NCI-H1694 (cell line): ENCODE data around the gene SORCS3.

ENCODE experiments used
- DNase-seq: peaks from one replicate; lab custom pipeline; 2025; lab: John Stamatoyannopoulos, UW

Gene SORCS3

DNA sequence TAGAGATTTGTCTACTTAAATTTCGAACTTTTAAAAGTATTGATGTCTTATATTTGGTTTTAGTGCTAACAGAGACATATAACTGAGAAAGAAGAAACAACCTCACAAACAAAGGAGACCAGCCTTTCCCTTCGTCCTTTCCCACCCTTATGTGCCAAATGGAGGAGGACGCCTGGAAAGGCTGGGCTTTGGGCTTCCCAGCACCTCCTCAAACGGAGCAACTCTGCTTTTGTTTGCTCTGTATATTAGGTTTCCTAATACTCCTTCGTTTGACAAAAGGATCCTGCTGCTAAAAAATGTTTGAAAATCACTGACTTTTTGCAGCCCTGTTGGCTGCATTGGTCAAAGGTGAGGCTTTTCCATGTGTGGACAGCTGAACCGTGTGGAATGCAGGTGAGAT is 471.8 kb downstream of the SORCS3 start:
- no peak for DNase-seq

DNA sequence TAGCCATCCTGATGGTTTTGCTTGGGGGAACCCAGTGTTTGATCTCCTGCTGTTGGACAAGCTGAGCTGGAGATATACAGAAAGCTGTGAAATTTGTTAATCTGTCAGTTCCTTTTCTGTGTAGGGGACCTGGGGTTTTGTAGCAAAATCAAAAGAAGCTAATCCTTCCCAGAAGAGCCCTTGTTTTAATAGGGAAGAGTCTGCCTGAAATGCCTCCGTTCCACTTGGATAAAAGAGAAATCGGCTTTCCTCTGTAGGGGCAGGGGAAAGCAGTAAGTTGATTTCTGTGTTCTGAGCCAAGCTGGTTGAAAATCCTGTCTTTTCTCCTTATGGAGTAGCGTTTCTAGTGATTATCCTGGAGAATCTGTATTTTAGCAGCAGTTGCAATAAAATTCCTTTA is 472.6 kb downstream of the SORCS3 start:
- DNase-seq, result no peak

DNA sequence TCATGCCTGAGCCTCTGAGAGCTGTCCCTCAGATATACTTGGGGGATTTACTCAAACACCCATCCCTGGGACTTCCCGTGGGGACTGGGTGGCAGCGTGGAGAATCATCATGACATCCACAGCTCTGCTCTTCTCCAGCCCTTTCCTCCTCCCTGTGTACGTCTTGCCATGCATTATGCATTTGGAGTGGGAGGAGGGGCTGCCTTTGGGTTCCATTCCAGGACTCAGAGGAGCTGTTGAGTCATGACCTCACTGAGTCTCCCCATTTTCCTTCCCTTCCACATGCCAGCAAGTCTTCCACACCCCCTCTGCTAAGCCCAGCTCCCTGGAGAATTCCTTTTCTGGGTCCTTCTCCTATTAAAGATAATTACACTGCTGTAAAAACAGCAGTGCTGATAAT is 480.7 kb downstream of the SORCS3 start:
- no peak for DNase-seq

DNA sequence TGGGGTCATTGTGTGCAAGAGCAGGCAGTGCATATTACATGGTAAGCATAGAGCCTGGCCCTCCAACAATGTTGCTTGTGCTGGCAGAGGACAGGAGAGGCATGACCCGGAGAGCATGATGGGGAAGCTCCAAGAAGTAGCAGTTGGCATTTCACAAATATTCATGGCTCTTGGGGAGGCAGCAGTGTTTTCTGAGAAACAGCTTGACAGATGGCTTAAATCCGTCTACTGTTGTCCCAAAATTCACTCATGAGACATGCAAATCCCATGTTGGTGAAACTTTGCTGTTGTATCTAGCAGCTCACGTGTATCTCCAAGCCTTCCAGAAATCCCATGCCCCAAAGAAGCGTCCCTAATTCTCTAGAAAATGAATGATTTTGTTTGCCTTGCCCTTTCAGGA is 487.0 kb downstream of the SORCS3 start:
- no peak for DNase-seq

DNA sequence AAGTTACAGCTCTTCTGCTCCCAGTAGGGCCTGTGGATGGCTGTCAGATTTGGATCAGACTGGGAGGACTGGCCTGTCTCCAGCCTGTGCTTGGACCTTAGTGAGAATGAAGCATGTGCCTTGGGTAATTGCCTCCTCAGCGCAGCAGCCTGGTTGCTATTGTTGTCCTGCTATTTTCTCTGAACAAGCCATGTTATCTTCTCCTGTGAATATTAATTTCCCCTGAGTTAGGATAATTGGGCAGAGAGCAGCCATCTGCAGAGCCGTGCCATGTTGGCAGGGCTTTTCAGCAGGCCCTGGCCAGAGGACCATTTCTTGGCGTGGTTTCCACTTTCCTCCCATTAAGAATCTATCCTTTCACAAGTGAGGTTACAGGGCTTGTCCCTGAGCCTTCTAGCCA is 497.3 kb downstream of the SORCS3 start:
- no peak for DNase-seq

DNA sequence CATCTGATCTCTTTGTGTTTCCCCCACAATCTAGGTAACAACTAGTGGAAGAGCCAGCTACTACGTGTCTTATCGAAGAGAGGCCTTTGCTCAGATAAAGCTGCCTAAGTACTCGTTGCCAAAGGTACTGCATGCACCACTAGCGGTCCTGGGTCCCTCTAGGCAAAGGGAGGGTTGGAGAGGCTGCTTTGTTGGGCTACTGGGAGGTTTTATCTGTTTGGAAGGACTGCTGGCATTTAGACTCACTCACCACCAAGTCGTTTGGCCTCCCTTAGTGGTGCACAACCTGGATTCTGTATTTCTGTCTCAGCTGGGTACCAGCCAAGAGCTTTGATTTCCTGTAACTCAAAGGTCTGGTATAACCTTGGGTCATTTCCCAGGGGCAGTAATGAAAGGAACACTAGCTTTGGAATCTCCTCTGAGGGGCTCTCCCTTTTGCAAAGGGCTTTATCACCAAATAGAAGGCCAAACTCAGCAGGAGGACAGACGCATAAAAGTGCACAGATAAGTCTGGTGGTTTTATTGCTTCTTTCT is 498.3 kb downstream of the SORCS3 start:
- no peak for DNase-seq

DNA sequence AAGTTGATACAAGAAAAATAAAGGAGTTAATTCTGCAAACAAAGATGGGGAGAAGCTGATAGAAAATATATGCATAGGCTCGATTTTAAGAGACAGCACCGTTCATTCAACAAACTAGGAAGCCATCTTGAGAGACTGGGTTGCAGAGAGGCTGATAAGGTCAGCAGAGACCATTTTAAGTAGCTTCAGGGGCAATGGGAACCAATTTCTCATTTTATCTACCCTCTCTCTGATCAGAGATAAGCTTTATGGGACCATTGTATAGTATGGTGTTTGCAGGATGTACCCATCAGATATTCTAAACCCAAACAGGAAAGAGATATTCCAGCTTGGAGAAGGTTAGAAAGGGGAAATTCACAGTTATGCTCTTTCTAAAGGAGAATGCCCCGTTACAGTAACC is 499.5 kb downstream of the SORCS3 start:
- DNase-seq, result no peak

DNA sequence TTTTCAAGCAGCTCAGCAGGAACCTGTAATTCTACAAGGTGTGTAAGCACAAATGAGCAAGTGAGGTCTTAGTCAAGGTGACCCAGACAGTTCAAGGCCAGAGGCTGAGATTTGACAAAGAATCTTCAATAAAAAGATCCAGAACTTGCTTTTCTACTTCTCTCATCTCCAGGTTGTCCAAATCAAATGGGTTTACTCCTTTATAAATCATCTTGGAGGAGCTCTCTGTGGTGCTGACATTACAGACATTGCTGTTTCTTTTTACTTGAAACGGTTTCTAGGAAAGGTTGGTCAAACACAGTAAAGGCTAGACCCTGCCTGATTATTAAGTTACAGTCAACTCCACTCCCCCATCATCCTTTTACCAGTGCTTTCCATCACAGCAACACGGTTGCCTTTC is 504.6 kb downstream of the SORCS3 start:
- no peak for DNase-seq

DNA sequence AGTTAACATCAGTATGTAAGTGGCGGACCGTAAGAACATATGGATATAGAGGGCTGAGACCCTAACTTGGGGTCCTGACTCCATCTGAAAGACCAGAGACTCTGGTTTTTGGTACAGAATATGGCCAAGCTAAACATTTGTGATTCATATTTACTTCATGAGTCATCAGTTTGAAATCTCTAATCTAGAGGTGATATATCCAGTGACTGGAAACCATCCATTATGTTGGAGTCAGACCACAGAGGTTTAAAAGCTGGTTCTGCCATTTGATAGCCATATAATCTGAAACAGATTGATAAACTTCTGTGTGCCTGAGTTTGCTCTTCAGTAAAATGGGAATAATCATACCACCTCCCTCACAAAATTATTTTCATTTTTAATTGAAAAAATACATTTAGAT is 505.3 kb downstream of the SORCS3 start:
- DNase-seq, result no peak

DNA sequence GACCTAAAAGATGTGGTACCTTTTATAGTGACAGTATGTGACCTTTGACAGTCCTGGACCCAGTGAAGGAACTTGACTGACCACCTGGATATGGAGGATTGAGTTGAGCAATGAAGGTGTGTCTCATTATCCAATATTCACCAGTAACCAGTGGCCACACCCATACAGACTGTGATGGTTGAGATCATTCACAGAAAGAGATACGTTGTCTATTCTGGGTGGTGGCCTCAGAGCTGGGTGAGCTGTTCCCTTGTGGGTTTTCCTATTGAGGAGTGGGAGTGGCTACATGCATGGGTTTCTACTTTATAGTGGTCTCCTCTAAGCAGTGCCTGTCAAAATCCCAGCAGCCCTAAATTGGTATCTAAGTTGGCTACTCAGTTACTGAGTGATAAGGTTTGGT is 507.4 kb downstream of the SORCS3 start:
- DNase-seq, result no peak

DNA sequence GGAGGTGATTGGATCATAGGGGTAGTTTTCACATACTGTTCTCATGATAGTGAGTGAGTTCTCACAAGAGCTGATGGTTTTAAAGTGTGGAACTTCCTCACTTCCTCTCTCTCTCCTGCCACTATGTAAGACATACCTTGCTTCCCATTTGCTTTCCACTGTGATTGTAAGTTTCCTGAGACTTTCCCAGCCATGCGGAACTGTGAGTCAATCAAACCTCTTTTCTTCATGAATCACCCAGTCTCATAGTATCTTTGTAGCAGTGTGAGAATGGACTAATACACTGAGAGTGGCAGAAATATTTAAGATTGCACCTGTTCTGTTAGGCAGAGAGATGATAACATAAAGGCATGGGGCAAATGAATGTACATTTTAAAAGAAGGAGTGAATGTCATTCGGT is 507.8 kb downstream of the SORCS3 start:
- DNase-seq, result no peak

DNA sequence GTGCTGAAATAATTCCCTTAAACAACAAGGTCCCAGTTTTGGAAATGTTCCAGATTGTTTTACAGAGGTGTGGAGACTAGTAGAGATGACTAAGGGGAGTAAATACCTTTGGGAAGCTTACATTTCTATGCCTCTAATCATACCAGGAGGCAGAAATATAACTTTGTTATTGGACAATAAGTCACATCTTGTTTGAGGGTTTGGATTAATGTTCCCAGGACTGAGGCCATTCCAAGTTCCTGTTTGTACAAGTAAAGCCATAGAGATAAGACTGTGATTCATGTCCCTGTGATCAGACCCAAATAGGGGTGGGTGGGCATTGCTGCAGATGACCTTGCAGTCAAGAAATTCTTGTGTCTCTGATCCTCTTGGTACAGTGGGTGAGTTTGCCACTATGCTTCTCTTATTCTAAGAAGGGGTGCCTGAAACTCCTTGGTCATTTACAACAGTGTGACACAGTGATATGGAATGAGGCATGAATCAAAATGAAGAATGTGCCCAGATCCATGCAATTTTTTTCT is 508.3 kb downstream of the SORCS3 start:
- DNase-seq, result no peak

DNA sequence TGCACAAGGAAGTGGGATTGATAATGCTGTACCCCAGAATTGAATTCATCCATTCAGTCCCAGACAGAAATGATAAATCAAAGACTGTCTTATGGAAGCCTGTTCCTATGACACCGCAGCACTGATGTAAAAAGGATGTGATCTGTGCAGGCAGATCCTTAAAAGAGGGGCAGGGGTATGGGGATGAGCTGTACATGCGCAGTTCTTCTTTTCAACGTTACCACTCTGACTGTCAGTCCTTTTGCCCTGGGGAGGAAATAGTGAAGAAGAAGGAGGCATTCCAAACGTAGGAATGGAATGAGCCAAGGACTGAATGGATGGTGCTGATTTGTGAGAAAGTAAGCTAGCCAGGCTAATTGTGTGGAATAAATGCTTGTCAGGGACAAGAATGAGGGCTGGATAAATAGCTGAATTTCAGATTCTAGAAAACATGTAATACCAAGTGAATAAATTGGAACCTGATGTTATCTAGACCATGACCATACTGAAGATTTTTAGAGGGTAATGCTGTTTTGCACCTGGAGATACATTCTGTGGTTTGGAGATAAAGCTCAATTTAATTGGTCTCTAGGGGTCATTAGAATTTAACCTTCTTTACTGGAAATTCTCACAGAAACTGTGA is 509.3 kb downstream of the SORCS3 start:
- DNase-seq, result no peak

DNA sequence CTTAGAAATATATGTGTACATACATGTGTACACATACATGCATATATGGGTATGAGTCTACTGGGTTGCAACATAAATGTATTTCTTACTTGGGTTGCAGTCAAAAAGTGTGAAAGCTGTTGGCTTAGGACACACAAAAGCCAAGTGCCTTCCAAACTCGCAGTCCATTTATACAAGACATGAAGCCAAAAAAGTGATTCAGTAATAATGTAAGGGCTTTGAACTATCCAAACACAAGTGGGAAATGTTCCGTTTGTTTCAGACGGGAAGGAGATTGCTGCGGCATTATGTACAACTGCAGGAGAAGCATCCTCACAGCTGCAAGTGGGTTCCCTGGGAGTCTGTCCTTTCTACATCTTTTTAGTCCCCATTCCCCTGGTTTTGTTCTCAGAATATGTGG is 513.6 kb downstream of the SORCS3 start:
- DNase-seq, result no peak

DNA sequence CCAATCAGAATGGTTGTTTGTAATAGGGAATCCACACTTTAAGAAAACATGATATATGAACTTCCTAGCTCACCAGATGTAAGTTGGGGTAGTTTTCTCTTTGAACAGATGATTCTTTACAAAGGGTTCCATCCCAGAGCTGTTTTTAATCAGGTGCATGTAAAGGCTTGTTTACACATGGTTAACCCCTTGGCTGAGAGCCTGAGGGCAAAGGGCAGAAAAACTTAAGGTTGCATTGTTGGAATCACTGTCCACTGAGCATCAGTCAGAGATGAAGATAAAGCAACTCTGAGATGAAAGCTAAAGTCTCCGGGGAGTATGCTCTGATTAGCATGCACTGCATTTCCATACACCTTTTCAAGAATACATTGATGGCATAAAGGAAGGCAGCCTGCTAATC is 518.2 kb downstream of the SORCS3 start:
- DNase-seq, result no peak

DNA sequence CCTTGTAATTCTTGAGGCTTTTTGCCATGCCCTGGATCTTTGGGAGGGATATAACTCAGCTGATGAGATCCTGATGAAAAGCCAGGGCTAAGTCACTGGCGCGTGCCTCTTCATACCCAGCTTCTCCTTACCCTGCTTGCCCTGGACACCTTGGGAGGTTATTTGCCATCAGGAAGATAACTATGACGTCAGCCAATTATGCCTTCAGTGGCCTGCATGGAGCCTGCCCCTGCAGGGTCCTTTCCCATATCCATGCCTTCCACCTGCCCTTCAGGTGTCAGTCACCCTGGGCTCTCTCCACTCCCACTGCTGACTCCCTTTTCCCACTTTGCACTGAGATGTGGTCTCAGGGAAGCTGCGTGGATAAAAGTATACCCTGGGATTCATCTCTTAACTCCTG is 520.1 kb downstream of the SORCS3 start:
- DNase-seq, result no peak

DNA sequence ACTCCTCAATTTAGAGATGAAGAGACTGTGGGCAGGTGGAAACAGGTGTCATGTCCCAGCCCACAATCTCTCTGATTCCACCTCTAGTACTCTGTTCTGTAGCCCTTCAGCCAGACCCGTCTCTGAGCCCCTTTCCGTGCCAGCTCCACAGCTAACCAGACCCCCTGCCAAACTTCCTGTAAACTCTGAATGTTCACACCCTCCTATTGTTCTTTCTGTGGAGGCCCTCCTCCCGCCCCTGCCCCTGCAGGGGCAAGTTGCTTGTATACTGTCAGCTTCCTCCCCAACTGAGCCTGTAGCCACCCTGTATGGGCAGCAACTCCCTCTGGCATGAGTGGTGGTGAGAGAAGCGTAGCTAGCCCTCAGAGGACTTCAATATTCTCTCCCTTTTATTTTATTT is 520.7 kb downstream of the SORCS3 start:
- DNase-seq, result no peak

DNA sequence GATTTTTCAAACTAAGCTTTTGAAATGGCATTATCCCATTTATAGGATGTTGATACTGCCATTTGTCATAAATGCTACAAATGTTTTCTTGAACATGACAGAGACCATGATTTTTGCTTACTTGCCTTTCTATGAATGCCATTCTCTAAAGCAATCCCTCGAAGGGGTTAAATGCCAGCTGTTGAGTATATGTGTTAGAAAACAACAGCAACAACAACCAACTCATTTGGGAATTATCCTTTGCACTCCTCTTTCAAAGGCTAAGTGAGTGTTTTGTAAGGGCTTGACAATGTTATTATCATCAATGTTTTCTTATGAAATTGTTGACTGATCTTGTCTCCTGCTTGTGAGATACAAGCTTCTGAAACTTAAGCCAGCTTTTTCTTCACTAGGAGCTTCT is 529.4 kb downstream of the SORCS3 start:
- no peak for DNase-seq

DNA sequence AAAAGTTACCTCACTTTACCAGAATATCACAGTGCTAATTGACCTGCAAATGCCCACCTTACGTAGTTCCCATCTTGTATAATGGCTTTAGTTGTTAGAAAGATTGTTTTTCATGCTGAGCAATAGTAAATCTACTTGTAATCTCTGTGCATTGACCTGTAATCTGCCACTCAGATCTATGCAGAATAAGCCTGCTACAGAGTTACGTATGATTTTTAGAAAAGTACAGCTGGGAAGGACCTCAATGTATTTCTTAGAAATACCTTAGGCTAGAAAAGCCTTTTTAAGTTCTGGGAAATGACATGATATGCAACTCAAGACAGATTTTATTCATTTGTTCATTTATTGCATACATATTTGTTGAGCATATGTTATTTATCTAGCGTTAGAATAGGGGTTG is 530.9 kb downstream of the SORCS3 start:
- no peak for DNase-seq

DNA sequence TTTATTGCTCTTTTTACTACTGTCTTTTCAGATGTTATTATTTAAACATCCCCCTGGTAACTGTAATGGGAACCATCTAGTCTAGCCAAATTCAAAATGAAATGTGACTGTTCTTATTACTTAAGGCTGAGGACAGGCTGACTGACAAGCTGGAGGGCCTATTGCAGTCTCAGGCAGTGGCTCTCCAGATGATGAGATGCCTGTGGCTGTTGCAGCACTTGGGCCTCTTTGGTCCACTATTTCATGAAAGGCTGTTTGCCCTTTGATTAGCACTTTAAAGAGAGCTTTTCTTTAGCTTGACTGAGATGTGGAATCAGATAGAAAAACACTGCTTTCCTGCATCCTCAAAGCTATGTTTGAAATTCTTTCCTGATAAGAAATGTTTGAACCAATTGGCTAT is 540.5 kb downstream of the SORCS3 start:
- no peak for DNase-seq

DNA sequence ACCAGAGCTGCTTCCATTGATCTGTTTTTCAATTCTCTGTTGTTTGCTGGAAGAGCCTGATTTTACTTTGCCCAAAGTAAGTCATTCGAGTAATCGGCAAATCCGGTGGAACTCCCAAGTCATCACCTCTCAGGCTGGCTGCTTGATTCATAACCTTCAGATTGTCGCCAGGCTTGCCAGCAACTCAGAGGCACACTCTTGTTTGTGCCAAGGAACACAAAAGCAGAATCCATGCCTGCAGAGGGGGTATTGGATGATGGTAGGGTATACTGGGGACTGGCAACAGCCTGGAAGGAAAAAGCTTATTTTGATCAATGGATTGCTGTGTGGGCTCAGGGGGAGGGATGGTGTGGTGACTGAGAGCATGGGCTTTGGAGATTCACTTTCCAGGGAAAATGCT is 542.4 kb downstream of the SORCS3 start:
- no peak for DNase-seq

DNA sequence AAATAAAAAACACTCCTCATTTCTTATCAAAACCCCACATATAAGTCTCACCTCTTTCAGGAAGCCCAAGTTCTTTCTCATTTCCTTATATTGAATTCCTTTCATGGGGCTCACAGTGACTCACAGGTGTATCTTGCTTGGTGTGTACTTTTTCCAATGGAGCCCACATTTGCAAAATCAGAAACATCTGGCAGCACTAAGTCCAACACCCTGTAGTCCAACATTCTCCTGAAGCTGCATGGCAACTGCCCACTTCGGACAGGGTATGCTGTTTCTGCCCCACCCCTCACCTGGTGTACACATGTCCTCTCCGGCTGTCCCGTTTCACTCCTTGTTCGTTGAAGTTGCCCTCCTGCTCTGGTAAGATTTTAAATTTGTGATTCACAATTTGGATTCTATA is 544.1 kb downstream of the SORCS3 start:
- DNase-seq, result no peak

DNA sequence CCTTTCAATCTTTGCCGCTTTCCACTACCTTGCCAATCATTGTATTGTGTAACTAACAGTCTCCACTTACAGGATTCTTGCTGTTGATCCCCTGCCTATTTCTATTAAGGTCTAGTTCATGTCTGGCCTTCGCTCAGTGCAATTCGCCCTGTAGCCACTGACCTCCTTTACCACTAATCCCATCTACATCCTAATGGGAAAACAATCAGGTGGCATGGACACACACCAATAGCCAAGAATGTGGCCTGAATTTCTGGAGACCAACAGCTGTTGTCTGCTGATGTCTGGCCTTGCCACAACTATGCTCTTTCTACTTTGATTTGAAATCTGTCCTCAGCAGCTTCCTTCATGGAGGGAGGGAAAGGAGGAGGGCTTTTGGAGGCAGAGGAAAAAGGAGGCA is 546.2 kb downstream of the SORCS3 start:
- DNase-seq, result no peak

DNA sequence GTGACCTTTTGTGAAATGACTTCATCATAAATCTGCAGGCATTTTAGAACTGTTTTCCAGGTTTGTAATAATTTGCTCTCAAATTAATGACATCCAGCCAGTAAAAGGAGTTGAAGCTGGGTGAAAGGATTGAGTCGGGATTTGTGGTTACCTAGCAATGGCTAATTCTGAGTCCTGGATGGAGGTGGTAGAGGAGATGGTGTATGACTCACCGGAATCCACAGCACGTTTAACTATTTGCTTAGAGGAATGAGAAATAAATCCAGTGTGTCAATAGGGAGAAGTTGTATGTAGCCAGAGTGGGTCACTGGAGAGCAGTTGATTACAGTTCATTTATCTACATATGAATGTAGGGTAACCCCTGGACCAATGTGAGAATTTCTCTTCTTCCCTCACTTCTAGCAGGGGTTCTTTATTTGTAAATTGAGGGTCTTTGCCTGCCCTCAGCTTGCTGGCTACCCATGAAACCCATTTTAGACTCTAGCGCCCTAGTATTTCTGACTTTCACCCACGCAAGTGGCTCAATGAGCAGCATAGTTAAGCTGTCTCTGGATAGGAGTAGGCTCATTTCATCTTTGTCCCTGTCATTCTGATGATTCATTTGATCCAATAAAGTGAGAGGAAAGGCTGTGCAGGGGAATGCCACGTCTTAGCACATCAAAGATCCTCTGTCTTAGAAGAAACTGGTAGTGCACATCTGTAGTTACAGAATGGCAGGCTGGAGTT is 547.8 kb downstream of the SORCS3 start:
- no peak for DNase-seq
